ENCODE measurements around the gene RIPK4.

Gene RIPK4

DNA sequence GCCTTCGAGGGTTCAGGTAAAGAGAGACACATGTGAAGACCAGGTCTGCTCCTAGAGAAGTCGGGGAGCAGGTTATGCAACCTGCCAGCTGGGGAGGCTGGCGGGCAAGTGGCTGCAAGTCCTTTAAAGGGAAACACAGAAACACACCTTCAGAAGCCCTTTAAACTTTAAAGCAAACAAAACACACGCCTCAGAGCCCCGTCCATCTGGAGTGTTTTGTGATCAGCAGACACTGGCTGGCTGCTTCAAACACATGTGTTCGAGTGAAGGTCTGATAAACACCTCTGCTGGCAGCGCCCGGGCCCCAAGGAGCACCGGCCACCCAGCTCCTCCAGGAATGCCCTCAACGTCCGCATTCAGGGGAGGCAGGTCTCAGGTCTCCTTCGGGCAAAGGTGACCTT is 15.2 kb downstream of the RIPK4 start:
- no peak for DNase-seq

DNA sequence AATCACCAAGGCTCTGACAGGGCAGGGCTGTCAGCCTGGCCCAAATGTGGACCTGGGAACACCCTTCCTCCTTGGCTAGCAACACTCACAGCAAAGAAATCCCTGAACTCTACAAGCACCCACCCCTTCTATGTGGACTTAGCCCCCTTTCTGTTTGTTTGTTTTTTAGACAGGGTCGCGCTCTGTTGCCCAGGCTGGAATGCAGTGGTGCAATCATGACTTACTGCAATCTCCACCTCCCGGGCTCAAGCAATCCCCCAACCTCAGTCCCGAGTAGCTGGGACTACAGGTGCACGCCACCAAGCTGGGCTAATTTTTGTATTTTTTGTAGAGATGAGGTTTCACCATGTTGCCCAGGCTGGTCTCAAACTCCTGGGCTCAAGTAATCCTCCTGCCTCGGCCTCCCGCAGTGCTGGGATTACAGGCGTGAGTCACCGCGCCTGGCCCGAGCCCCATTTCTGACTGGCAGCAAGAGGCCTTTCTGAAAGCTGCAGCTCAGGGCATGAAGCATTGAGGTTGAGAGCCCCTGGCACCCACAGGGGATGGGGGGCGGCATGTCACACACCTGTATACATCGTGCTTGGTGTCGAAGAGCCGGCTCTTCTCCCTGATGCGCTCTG is 16.2 kb downstream of the RIPK4 start:
- DNase-seq, result no peak

- DNase-seq, result no peak
Observed at GRCh38 chr21:41750051-41750450, 16.8 kb downstream of the RIPK4 start.

DNA sequence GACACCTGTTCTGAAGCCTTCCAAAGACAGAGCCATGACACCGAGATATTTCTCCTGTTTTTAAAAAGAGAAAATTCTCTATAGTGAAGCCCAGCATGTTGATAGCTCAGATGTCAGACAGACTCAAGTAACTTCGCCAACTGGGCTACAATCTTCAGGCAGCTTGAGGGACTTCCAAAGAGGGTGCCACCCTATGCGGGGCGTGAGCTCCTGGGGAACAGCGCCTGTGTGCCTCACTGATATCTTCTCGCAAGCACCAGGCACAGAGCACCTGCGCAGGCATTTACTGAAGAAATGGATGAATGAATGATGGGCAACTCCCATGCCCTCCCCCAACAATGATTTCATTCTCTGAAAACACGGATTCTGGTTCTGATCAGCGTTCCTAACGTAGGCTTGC is 17.6 kb downstream of the RIPK4 start:
- no peak for DNase-seq

DNA sequence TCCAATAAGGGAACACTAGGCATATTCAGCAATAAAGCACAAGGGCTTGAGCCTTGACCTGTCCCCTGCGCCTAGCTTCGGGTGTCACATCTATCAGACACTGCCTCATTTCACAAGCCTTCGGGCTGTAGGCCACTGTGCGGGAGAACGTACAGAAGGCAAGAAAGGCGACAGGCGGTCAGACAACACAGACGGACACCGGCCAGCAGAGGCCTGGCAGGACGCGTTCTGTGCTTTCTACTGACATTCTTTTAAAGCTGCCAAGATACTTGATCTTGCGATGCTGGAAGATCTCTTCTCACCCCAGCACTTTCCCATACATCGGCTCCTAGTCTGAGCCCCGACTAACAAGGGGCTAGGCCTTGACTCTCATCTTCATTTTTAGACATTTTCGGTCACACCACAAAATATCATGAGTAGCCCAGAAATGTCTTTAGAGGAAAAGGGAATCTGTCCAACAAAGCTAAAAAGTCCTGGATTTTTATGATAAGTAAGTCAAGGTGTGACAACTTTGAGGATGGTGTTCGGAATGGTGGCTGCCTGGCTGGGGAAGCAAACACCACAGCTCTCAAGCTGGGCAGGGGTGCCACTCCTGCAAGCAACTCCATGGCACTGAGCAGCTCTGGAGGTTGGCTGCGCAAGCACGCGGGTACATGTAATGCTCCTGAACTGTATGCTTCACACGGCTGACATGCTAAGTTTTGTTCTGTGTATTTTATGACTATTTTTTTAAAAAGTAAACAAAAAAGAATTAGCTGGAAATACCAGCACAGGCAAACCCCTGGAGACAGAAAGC is 18.7 kb downstream of the RIPK4 start:
- no peak for DNase-seq

- DNase-seq, result no peak
Observed at GRCh38 chr21:41746744-41747006, 20.2 kb downstream of the RIPK4 start.

- no peak for DNase-seq
Observed at GRCh38 chr21:41745971-41746743, 20.7 kb downstream of the RIPK4 start.

GRCh38 chr21:41745026-41745820 is 21.6 kb downstream of the RIPK4 start:
- no peak for DNase-seq

GRCh38 chr21:41744028-41744930 is 22.6 kb downstream of the RIPK4 start:
- no peak for DNase-seq

GRCh38 chr21:41743321-41744027 is 23.4 kb downstream of the RIPK4 start:
- no peak for DNase-seq

DNA sequence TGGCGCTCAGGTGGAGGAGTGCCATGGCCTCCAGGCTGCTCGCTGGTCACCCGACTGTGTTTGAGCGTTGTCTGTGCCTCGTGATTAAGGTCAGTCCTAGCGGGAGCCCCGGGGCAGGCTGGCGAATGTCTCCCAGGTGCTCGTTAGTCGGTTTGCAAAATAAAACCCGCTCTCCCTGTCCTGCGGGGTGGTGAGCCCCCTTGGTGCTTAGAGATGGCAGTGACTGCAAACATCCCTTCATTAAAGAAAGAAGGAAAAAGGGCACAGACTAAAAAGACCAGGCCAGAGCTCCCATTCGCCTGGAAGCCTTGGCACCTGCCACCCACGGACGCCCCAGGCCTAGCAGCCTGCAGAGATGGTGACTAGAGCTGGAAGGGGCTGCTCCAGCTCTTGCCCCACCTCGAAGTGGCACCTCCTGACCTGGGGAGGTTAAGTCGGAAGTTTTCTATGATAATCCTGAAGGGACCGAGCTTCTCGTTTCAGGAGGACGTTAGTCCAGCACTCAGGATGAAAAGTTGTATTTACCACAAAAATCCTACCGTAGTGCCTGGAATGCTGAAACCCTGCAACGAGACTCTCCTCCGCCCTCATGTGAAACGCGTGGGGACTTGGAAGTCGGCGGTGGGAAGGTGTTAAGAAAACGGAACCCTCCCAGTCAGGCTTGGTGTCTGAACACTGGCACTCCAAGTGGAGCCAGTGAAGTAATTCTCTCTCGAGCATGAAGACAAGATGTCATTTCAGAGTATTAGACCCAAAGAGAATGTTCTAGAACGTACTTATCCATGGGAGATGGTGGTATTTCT is 24.6 kb downstream of the RIPK4 start:
- no peak for DNase-seq

DNA sequence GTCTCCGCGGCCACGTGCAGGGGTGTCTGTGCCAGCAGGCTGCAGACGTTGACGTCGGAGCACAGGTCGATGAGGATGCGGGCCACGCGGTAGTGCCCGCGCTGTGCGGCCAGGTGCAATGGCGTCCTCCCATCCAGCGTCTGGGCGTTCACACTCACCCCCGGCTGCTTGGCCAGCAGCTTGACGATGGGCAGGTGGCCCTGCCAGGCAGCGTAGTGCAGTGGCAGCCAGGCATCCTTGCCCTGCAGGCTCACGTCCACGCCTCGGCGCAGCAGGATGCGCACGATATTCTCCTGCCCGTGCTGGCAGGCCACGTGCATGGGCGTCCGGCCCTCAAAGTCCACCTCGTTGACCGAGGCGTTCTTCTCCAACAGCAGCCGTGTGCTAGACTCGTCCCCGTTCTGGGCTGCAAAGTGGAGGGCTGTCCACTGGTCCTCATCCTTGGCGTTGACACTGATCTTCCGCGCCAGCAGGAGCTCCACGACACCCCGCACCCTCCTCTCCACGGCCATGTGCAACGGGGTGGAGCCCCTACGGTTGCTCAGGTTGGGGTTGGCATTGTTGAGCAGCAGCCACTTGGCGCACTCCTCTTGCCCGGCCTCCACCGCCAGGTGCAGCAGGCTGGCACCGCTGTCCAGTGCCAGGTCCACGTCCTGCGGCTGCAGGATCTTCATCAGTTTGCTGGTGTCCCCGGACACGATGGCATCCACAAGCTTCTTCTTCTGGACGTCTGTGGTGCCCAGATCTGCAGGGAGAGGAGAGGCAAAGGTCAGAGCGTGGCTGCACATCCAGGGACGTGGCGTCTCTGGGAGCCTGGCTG is 25.4 kb downstream of the RIPK4 start:
- DNase-seq, result no peak

- DNase-seq, result no peak
Observed at GRCh38 chr21:41740604-41741252, 26.1 kb downstream of the RIPK4 start.

- no peak for DNase-seq
Observed at GRCh38 chr21:41739936-41740335, 26.9 kb downstream of the RIPK4 start.

GRCh38 chr21:41739011-41739410 is 27.8 kb downstream of the RIPK4 start:
- no peak for DNase-seq

DNA sequence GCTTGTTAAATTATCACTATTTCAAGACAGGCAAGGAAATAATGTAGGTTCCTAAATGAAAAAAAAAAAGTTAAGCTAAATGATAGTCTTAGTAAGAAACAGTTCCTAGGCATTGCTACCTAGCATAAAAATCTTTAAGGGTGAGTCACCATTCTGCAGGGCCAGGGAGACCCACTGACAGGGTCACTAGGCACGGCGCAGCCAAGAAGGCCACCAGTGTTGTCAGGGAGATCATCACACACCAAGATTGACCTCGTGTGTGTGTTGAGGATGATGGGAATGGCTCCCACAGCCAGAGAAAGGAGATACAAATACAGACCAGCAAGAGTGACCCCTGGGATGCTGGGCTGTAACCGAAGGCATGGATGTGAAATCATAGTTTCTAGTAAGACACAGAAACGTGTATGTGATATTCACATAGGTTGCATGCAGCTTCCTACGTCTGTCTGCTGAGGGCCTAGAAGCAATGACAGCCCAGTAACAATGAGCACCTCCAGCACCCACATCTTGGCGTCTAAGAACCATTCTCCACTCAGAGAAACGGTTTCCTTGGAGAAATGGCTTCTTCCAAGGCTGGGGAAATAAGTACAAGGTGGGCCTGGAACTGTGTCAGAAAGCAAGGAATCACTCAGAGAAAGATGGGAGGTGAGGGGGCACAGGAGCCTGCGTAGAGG is 29.1 kb downstream of the RIPK4 start:
- DNase-seq, result no peak

- DNase-seq, result no peak
Observed at GRCh38 chr21:41736423-41736822, 30.4 kb downstream of the RIPK4 start.

DNA sequence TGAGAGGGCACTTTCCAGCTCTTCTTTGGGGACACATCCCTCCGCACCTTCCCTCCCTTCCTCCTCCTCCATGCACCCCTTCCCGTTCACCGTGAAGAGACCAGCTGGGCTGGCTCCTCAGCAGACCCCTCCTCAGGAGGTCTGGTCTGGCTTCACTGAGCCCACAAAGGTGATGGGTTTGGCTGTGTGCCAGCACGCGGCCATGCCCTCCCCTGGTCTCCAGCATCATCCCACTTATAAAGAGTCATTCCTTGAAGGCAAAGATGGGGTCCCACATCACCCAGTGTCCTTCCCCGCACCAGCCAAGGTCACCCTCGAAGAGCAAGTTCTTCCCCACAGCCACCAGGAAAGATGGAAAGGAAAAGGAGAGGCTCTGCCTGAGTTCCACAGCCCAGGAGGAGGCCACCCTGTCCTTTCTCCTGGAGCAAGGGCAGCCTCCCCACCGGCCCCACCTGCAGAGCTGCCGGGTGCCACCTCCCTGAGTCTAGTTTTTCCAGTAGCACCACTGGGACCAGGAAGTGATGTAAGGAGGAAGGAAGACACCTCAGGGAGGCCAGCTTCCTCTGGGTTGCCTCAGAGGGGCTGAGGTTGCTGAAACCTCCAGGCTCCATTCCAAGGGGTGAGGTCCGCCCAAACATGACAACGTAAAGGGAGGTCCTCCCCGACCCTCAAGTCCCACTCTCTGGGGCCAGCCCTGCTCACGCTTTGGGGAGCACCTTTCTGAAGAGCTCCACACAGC is 32.7 kb downstream of the RIPK4 start:
- DNase-seq, result no peak

All from SHP77 treated with DMSO at 0.1 percent for 48 hours (cell line).